Mesodermal cell (in vitro differentiated cells): ENCODE results near the gene AGBL1.

Experiments used
- H3K27ac ChIP-seq: 2 replicates; pipeline ENCODE4 v1.7.0; 2013; ENCODE audit warnings: mild to moderate bottlenecking, low read depth, low read length, moderate library complexity; ENCODE audit not compliant: severe bottlenecking
- H3K36me3 ChIP-seq: 2 replicates; pipeline ENCODE4 v1.7.1; 2013; ENCODE audit warnings: mild to moderate bottlenecking, low read length, moderate library complexity; ENCODE audit not compliant: control insufficient read depth, insufficient read depth
- H3K4me1 ChIP-seq: one replicate; pipeline ENCODE4 v1.7.1; 2013; ENCODE audit warnings: mild to moderate bottlenecking, low read length; ENCODE audit not compliant: insufficient read depth, control insufficient read depth, poor library complexity, severe bottlenecking
- H3K4me3 ChIP-seq: 2 replicates; pipeline ENCODE4 v1.7.0; 2013; ENCODE audit warnings: low read length, control low read depth, mild to moderate bottlenecking; ENCODE audit not compliant: insufficient read depth, poor library complexity, severe bottlenecking; ENCODE audit errors: extremely low read depth
- H3K9me3 ChIP-seq: 2 replicates; pipeline ENCODE4 v1.7.1; 2013; ENCODE audit warnings: mild to moderate bottlenecking, low read length, moderate library complexity; ENCODE audit not compliant: control insufficient read depth
- WGBS, 2 experiments: methylation state at CpG; one replicate each; pipeline ENCODE4 v1.1.5; 2013; ENCODE audit warnings: missing lambda C conversion rate in 2 of 2; ENCODE audit not compliant: insufficient coverage in 2 of 2; 5-methylcytosine and 5-hydroxymethylcytosine counted together

Gene AGBL1

DNA sequence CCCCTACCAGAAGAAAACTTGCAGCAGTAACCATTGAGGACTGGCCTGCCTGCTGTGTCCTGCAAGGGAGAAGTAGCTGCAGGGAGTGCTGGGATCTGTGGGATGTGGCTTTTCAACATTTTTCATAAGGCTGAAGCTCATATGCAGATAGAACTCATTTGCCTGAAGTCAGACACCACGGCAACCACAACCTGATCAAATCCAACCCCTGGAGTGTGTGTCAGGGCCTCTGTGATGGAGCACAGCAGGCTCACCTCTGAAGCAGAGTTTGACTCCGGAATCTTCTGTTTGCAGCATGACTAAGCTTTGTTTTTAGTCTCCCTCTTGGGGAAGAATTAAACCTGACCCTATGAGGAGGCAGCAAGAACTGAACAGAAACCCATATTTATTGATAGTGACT lies 508.7 kb downstream of the AGBL1 start:
- no peak overlapping the region for H3K27ac ChIP-seq
- H3K36me3 ChIP-seq, result no peaks in the 10 kb centered on the region
- no peak overlapping the region for H3K4me3 ChIP-seq
- no peaks in the 10 kb centered on the region for H3K9me3 ChIP-seq
- no peaks in the 10 kb centered on the region for H3K4me1 ChIP-seq
- WGBS, 2 experiments, result 25 to 29% methylated on average over 1 to 2 of the region's 2 CpGs

DNA sequence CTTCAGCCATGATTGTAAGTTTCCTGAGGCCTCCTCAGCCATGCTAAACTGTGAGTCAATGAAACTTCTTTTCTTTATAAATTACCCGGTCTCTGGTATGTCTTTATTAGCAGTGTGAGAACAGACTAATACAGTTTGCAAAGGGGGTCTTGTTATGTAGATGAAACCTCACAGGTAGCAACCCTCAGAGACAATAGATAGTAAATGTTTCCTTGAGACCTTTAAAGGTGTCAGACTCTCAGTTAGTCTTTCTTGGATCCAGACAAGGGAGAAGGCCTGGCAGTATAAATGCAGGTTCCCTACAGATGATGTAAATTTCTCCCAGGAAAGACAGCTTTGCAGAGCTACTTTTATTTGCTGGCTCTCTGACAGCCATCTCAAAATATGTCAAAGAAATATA lies 510.8 kb downstream of the AGBL1 start:
- H3K4me1 ChIP-seq, result no peaks in the 10 kb centered on the region
- H3K9me3 ChIP-seq, result peaks cover under 1% of the 10 kb centered on the region
- no peaks in the 10 kb centered on the region for H3K36me3 ChIP-seq
- no peak overlapping the region for H3K27ac ChIP-seq
- H3K4me3 ChIP-seq, result no peak overlapping the region
- WGBS, 2 experiments, result 80% methylated on average over 1 of the region's 1 CpG; no CpG with 5 or more reads in 1 of the 2 experiments

DNA sequence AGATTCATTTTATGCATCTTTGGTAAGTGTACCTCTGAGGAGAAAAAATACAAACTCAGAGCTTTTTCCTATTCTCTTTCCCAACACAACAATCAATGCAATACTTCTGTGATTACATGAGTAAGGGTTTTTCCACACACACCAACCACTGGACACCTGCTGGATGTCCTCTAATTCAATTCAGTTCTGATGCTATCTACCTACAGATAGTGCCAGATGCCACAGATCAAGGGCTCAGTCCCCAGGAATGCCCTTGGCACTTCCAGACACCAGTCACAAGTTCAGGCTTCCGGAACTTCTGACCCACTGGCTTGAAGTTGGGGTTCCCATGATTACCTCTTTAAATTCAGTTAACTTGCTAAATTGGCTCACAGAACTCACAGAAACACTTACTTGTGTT lies 511.5 kb downstream of the AGBL1 start:
- Histone ChIP-seq H3K27ac (no peak overlapping the region), H3K36me3 (no peaks in the 10 kb centered on the region), H3K9me3 (peaks cover 5% of the 10 kb centered on the region), H3K4me1 (no peaks in the 10 kb centered on the region), H3K4me3 (no peak overlapping the region)
- WGBS, 2 experiments, result 100% methylated on average over 1 of the region's 1 CpG; no CpG with 5 or more reads in 1 of the 2 experiments

DNA sequence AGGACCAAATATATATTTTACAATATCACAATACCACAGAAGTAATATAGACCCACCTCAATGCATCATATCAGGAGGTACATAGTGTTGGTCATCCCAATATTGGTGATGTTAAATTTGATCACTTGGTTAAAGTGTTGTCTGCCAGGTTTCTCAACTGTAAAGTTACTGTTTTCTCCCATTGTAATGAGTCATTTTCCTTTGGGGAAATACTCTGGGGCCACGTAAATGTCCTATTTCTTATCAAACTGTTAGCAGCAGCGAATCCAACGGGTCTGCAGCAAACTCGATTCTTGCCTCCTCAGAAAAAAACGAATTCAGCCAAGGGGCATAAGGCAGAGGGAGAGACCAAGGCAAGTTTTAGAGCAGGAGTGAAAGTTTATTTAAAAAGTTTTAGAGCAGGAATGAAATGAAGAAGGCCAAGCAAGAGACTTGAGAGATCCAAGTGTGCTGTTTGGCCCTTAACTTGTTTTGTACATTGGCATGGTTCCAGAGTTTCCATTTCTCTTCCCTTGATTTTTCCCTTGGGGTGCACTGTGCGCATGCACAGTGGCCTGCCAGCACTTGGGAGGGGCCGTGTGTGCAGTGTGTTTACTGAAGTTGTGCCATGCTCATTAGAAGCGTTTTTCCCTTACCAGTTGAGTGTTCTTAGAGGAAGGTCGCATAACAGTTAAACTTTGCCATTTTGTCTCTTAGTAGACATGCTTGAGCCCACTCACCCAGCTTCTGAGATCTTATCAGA lies 512.5 kb downstream of the AGBL1 start:
- no peak overlapping the region for H3K27ac ChIP-seq
- no peaks in the 10 kb centered on the region for H3K36me3 ChIP-seq
- no peak overlapping the region for H3K4me3 ChIP-seq
- H3K4me1 ChIP-seq, result no peaks in the 10 kb centered on the region
- 83 to 89% methylated on average over 7 to 9 of the region's 9 CpGs for WGBS, 2 experiments
- H3K9me3 ChIP-seq, result peaks cover 5% of the 10 kb centered on the region

DNA sequence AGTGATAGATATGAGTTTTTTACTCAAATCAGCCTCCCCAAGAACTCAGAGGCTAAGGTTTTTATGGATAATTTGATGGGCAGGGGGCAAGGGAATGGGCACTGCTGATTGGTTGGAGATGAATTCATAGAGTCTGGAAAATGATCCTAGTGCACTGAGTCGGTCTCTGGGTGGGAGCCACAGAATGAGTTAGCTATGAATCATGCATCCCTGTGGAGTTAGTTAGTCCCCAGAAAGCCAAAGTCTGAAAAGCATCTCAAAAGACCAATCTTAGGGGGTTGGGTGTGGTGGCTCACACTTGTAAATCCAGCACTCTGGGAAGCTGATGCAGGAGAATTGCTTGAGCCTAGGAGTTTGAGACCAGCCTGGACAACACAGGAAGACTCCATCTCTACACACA lies 516.1 kb downstream of the AGBL1 start:
- Histone ChIP-seq H3K4me3 (no peak overlapping the region), H3K27ac (no peak overlapping the region), H3K9me3 (peaks cover 5% of the 10 kb centered on the region), H3K4me1 (no peaks in the 10 kb centered on the region), H3K36me3 (no peaks in the 10 kb centered on the region)
- 83 to 90% methylated on average over 1 of the region's 1 CpG for WGBS, 2 experiments

DNA sequence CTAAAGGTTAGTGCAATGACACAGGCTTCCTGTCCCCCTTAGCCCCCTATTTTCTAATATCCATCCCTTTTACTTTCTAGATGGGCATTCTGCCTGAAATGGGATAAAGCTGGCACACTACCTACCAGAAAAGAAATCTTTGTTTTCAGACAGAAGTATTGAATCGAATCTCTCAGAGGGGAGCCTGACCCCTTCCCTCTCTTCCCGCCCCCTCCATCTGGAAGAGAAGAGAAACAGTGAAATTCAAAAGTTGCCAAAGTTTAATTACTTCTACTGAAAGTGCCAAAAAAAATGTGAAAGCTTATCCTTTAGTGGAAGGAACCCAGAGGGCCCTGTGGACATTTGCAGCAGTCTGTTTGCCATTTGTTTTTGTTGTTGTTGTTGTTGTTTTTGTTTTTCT lies 523.8 kb downstream of the AGBL1 start:
- Histone ChIP-seq H3K27ac (no peak overlapping the region), H3K9me3 (peaks cover 6% of the 10 kb centered on the region), H3K36me3 (no peaks in the 10 kb centered on the region), H3K4me1 (no peaks in the 10 kb centered on the region), H3K4me3 (no peak overlapping the region)
- no CpG with 5 or more reads among the region's 2 CpGs for WGBS, 2 experiments

DNA sequence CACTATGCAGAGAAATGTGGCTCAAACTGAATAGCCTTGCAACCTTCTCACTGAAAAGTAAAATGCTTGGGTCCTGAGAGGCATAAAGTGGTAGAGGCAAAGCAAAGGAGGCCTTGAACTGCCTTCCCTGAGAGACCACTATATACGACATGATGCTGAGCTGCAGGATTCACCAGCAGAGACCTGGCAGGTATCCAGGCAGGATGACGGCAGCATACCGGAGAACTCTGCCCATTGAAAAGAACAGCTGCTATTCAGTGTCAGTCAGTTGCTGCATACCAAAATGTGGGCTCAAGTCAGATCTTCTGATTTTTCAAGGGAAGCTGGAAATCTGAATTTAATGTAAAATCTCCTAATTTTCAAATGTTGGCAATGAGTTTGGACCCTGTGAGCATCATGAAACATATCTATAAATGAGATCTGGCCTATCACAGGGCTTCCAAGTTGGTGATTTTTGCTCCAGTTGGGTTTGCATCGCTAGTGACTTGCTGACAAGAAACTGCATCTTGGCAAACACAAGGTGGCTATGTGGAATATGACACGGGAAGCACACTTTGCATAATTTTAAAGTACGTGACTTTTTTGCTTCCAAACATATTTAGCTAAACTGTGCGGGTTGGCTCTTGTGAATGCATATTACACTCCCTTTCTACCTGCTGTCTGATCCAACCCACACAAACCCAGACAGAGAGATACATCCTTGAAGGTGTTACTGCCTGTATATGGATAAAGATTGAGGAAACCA lies 529.0 kb downstream of the AGBL1 start:
- Histone ChIP-seq H3K4me3 (no peak overlapping the region), H3K4me1 (peaks cover 8% of the 10 kb centered on the region), H3K27ac (no peak overlapping the region), H3K36me3 (no peaks in the 10 kb centered on the region), H3K9me3 (peaks cover 3% of the 10 kb centered on the region)
- 85 to 91% methylated on average over 7 of the region's 7 CpGs for WGBS, 2 experiments

DNA sequence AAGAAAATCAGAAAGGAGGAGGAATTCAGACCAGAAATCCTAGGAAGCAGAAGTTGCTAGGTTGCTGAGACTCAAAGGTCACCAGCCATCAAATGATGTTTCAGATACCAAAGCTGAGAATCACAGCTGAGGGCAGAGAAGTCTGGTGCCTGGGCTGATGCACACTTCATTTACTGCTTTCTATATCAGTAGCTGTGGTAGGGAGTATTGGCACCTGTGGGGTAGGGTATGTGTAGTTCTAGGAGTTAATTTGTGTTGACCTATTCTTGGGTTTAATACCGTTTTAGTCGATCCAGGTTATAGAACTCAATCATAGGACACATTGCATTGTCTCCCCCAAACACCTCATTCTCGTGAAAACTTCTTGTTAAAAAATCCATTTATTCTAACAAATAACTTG lies 529.6 kb downstream of the AGBL1 start:
- Histone ChIP-seq H3K9me3 (no peaks in the 10 kb centered on the region), H3K4me1 (peaks cover 8% of the 10 kb centered on the region), H3K4me3 (no peak overlapping the region), H3K36me3 (no peaks in the 10 kb centered on the region), H3K27ac (no peak overlapping the region)
- no CpG with 5 or more reads among the region's 3 CpGs for WGBS, 2 experiments

DNA sequence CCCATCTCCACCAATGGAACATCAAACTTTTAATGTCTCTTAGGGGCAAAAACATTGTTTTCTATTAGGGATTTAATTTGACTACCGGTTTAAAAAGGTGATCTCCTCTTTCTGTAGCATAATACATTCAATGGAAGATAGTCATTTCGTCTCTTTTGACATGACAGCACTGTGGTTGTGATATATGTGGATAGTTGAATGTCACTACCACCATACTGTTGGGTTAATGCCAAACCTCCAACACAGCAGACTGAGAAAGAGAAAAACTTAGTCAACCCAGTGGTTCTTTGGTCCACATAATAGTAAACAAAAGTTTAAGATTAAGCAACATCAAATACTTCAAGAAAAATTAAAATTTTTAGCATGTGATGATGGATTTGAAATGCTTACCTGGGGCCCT lies 530.4 kb downstream of the AGBL1 start:
- Histone ChIP-seq H3K36me3 (no peaks in the 10 kb centered on the region), H3K27ac (no peak overlapping the region), H3K4me3 (no peak overlapping the region), H3K9me3 (no peaks in the 10 kb centered on the region), H3K4me1 (peaks cover 8% of the 10 kb centered on the region)
- WGBS, 2 experiments, result no CpG with 5 or more reads among the region's 2 CpGs

DNA sequence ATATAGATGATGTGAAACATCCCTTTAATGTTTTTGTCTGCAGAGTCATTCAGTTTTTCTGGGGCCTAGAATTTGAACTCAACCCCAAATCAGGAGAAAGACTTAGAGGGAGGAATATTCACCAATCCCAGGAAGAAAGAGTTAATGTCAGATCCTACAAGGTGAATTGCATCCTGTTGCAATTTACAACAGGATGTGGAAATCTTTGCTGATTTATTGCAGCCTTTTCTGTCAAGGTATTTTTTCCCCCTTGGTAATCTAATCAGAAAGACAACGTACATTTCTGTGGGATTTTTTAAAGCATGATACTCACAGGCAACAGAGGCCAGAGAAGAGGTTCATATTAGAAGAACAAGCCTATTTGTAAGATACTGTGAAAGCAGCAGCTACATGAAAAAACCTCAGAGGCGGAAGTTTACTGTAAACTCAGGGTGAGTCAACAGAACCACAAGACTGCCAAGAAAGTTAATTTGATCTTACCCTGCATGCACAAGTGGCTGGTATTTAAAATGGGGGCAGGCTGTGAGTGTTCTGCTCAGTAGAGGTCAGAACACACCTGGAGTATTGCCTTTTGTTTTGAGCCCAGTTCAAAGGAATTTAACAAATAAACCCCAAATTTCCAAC lies 531.9 kb downstream of the AGBL1 start:
- Histone ChIP-seq H3K9me3 (no peaks in the 10 kb centered on the region), H3K4me1 (peaks cover 8% of the 10 kb centered on the region), H3K27ac (no peak overlapping the region), H3K36me3 (no peaks in the 10 kb centered on the region), H3K4me3 (no peak overlapping the region)
- 83 to 100% methylated on average over 1 of the region's 2 CpGs for WGBS, 2 experiments

DNA sequence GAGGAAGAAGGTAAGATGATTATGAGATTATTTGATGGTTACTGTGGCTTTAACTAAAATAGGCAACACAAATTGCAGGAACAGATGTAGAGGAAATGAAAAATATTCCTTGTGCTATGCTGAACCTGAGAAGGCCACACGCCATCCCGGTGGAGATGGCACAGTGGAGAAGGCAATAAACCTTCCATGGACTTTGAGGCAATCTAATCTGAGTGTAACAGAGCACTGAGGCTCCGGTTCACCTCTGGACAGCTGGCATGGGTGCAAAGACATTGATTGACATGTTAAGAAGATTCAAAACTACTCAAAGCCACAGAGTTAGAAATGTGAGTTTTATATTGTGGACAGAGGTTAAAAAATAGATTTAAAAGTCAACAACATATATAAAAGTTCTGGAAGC lies 535.7 kb downstream of the AGBL1 start:
- Histone ChIP-seq H3K4me1 (peaks cover 14% of the 10 kb centered on the region), H3K36me3 (no peaks in the 10 kb centered on the region), H3K9me3 (no peaks in the 10 kb centered on the region), H3K4me3 (no peak overlapping the region), H3K27ac (no peak overlapping the region)
- WGBS, 2 experiments, result 93 to 100% methylated on average over 2 to 3 of the region's 3 CpGs
